KG1 (cell line): ENCODE results near the gene VGF.

Experiments
- DNase-seq: peaks from one replicate; lab custom pipeline; 2025; lab: John Stamatoyannopoulos, UW

VGF gene

DNA sequence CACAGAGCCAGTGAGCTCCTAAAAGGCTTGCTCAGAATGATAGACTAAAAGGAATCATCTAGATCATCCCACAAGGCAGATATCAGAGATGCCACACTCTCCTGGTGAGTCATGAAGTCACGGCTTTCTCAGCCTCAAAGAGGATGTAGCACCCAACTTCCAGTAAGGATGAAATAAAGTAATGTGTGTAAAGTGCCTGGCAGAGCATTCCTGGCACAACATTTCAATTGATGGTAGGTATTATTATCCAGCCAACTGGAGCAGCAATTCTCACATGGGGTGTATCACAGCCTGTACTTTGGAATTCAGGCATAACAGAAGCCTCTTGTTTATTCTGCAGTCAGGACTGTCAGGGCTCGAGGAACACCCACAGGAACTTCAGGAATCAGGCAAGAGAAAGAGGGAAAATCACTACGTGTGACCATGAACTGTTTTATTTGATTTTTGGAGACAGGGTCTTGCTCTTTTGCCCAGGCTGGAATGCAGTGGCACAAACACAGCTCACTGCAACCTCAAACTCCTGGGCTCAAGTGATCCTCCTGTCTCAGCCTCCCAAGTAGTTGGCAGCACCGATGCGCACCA is 20.0 kb upstream of the VGF start:
- DNase-seq, result no peak

DNA sequence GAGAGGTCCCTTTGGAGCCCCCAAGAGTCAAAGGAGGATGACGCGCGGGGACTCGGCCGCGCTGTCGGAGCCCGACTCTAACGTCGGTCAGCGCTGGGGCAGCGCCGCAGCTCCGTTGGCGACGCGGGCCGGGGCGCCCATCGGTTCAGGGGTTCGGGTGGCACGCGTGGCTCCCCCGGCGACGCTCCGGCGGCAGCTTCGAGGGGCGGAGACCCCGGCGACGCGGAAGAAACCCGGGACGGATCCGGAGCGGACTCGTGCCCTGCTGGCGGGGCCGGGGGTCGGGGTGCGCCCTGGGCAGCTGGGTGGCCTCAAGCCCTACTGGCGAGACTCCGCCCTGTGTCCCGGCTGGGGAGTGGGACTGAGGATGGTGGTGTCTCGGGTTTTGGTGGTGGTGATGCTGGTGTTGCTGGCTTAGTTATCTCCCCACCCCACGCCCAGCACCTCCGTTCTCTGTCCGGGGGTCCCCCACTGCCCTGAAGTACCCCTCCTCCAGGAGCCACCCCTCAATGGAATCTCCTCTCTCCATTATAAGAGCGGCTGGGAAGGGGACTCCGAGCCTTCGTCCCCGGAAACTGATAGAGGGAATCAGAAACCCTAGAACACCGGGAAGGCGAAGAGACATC is 14.9 kb upstream of the VGF start, which contains the start of gene NAT16:
NAT16 (minus strand) TSS at position 164 of the 626 bp plus-strand sequence. CDS start 5,486 bp downstream, outside the sequence.
- DNase-seq, result no peak

DNA sequence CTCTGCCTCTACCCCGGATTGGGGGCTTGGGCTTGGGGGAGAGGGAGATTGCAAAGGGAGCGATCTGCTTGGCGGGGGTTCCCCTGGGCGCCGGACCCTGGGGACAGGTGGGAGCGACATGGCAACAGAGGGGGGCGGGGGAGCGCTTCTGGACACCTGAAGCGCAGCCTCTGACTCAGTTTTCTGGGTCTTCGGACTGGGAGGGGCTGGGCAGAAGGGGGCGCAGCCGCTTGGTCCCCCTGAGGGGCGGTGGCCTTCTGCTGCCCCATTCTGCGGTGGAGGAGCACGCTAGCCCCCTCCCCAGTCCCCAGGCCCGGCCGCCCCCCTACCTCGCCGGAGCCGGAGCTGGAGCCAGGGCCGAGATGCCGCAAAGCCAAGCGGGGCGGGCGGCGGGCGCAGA is 14.3 kb upstream of the VGF start:
- no peak for DNase-seq

DNA sequence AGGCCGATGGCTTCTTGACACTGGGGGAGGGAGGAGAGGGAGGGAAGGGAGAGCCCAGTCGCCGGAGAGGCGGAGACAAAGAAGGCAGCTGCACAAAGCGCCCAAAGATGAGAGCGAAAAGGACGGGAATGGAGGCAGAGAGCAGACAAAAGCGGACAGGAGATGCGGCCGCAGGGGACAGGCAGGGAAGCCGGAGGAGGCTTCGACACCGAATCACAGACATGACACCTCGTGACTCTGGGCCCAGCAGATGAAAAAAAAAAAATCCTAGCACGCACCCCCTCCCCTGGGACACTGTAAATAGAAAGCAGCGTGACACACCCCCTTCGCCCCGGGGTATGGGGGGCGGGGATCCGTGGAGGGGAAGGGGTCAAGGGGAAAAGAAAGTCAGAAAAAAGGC is 13.7 kb upstream of the VGF start:
- no peak for DNase-seq

DNA sequence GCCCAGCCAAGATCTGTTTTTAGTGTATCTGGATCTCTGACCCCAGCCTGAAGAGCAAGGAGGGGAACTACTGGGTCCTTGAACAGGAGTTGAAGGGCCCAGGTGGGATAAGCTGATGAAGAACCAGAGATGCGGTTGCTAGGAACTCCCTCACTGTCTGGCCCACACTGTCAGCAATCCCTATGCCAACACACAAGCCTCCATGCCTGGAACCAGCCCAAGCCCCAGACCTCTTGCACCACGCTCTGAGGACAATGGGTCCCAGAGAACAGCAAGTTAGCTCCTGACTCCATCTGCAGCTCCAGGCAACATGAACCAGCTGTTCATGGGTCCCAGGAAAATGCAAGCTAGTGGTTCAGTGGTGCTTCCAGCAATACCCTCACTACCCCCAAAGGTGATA is 12.3 kb upstream of the VGF start:
- DNase-seq, result no peak

DNA sequence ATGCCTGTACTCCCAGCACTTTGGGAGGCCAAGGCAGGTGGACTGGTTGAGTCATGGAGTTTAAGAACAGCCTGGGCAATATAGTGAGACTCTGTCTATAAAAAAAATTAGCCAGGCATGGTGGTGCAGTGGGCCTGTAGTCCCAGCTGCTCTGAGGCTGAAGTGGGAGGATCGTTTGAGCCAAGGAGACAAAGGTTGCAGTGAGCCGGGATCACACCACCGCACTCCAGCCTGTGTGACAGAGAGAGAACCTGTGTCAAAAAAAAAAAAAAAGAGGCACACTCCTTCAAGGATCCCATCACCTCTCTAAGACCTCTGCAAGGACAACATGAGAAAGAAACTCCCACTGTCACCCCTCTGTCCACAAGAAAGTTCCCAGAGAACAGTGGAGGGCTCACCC is 10.3 kb upstream of the VGF start:
- DNase-seq, result no peak

DNA sequence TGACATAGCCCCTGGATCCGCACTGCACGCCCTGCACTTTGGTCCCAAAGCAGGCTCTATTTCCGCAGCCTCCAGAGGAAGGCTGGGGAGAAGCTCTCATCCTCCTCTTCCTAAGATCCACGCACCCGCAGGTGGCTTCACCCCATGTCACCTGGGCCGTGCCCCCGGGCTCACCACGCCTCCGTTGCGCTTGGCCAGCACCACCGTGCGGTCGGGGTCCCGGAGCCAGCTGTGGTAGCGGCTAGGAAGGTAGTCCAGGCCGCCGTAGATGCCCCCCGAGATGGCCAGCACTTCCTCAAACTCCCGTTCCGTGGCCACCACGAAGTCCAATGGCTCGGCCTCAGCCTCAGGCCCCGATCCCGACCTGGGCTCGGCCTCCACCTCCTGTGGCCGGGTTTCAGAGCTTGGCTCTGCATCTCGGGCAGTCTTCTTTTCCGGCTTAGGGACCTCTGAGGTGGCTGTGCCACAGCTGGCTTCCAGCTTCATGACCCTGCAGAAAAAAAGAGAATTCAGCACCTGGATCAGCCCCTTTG is 9.0 kb upstream of the VGF start:
- no peak for DNase-seq

DNA sequence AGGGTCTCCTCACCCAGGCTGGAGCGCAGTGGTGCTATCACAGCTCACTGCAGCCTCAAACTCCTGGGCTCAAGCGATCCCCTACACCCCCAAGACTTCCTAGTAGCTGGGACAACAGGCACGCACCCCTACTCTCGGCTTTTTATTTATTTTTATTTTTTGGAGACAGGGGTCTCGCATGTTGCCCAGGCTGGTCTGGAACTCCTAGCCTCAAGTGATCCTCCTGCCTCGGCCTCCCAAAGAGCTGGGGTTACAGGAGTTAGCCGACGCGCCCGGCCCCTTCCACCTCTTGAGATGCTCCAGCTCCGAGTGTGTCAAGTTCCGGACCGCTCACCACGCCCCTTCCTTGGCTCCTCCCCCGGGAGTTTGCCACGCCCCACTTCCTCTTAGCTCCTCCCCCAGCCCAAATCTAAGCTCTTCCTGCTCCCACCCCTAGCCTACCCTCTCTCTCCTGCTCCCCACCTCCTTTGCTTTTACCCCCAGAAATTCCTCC is 8.4 kb upstream of the VGF start:
- no peak for DNase-seq

DNA sequence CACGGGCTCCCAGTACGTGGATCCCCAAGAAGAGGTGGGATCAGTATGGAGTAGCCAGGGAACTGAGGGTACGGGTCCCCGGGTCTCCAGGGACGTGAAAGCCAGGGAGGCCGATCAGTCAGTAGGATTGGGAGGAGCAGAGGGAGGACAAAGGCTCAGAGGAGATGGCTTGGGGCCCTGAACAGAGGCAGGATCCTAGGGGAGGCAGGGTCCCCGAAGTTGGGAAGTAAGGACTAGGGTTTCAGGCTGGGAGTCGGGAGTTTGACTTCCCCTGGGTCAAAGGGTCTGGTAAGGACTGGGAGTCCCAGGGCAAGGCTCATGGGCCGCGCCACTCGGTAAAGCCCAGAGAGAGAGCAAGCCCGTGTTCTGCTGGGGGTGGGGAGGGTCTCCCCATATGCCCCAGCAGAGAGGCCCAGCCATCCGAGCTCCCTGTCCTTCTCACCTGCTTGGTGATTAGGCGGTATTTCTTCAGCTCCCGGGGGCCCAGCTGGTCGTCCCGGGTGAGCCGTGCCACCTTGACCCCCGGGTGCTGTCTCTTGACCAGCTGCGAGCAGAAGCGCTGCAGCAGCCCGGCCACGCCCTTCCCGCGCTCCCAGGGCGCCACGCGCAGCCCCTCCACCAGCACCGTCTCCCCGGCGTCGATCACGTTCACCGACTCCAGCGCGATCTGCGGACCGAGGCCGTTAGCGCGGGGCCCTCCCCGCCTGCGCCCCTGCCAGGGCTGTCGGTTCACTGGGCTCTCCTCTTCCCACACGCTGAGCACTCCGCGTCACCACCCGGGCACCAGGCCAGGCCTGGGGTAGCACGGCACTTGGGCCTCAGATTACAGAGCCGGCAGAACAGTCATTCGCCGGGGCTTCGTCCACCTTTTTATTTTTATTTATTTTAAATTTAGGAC is 7.7 kb upstream of the VGF start:
- DNase-seq, result no peak

DNA sequence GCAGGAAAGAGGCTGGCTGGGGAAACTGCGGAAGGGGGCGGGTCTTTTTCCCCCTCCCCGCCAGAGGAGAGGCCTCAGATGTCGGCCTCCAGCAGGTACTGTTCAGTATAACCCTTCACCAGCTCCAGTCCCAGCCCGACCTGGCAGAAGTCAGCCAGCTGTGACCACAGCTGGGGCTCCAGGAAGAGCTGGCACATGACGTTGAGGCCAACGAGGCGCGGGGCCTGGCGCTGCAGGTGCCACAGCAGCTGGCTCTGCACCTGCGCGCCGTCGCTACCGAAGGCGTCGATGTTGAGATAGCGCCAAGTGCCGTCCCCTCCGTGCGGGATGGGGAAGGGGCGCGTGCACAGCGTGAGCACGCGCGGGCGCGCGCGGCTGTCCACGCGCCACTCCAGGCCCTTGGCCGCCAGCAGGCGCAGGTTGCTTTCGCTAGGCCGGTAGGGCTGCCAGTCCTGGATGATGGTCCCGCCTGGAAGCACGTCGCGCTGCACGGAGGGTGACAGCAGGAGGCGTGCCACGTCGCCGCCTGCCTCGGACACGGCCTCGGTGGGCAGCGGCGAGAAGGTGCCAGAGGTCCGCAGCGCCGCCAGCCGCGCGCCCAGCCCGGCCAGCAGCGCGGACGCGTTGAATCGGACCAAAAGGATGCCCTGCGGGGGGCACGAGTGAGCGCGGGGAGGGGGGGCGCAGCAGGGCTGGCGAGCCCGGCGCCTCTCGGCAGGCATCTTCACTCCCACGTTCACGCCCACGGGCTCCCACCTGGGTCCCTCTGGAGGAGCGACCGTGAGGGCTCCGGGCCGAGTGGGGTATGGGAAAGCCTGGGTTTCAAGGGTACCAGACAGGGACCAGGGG is 6.9 kb upstream of the VGF start:
- no peak for DNase-seq

DNA sequence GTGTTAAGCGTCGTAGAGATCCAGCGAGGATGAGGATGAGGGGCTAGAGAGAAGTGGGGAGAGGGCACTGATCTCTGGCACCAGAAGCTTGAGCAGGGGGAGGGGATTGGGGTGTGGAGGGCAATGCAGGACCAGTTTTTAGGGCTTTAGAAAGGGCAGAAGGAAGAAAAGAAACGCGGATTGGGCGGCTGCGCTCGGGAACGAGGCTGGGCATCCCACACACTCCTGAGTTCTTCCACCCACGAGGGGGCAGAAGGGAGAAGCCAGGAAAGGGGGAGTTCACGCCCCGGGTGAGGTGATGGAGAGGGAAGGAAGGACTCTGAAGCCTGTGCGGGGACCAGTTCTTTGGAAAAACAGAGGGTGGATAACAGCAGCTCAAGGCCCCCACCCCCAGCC is 6.1 kb upstream of the VGF start:
- no peak for DNase-seq

DNA sequence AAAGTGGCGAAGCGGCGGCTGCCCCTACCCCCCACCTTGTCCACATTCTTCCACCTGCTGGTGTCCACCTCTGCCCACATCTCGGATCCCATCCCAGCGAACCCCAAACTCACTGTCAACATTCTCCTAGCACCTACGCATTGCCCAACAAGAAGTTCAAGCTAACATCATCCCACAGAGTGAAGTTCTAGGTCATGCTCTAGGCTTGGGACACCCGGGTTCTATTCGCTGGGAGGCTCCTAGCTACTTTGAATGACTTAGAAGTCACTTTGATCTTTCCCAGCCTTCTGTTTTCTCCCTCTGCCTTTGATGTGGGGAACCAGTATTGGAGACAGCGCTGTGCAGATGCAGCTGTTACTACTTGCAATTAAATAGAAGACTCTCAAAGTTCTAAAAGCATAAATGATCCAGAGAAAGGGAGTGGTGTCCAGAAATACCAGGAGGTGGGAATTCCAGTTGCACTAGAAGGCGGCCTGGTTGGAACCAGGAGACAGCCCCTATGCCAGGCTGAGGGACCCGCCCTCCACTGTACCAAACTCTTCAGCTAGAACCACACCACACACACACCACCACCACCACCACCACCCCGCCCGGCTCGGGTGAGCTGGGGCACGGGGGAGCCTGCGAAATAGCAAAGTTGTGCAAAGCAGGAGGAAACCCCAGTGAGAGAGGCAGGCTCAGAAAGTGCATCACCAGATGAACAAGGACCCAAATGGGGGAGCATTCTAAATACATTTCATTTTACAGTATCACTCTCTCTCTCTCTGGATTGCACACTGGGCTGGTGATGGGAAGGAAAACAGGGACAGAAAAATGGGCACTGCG is 5.5 kb upstream of the VGF start:
- no peak for DNase-seq

DNA sequence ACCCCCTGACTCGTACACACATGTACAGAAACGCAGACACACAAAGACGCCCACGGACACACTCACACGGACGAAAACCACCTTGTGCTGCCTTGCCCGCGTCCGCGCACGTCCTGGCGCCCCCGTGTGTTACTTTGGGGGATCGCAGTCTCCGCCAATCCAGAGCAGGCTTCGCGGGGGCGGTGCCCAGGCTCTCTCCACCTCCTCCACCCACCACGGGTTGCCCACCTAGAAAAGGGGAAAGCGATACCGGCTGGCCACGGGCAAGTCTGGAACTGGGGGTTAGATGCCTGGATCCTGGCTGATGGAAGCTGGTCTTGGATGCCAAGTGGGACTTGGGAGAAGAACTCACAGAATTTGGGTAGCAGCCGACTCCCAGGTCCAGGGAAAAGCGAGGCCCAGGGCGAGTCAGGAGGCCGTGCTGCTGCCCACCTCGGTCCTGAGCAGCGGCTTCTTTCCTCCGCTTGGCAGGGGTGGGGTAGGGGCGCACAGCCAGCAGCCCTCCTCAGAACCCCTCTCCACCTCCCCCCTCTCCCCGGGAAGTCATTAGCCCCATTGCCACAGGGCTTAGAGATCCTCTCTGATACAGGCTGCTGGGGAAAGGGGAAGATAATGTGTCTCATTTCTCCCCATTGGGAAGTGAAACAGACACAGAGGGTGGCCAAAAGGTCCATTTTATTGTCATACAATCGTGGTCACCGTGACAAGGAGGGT is 4.6 kb upstream of the VGF start:
- no peak for DNase-seq

DNA sequence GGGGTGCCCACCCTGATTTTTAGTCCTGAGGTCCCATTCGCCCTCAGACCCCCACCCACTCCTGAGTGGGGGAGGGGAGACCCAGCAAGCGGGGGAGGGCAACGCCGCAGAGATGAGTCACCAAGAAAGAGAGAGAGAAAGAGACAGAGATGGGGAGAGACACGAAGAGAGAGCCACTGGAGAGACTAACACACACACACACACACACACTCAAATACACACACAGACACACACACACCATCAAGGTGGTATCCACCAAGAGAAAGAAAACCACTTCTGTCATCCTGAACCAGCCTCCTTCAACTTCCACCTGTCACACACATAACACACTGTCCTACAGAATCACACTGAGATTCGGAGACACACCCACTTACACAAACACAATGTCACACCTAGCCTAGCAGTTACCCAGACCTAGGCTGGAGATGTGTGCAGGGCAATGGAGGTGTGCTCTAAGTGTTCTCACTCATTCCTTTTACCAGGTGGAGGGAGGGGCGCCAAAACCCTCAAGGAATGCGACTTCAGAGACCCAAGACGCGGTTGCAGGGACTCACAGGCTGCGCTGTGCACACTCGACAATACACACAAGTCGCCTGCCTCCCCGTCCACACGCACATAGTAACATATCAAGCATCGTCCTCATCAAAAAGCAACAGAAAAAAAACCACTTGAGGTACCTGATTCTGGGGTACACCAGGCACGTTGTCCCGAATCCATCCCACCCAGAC is 3.9 kb upstream of the VGF start:
- no peak for DNase-seq

DNA sequence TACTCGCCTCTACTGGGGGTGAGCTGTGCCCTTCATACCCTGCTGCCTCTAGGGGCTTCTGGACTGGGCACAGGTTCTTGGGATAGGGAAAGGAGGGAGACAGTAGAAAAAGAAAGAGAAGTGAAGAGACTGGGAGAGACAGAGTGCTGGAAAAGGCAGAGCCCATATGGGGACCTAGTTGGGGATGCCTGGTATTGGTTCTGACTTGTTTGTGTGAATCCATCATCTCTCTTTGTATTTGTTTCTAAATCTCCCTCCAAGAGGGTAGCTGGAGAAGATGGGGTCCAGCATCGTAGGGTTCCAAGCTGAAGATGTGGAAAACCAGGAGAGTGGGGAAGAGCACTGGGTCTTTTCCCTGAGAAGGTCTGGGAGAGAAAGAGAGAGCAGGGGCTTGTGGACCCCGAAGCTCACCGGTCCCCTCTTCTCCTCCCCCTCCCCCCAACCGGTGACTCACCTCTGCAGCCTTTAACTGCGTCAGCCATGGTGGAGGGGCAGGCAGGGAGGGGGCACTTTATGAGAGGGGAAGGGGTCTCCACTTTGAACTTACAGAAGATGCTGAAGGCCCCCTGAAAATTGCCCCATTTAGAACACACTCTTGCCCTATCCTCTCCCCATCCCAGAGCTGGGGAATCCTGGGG is 3.2 kb upstream of the VGF start:
- no peak for DNase-seq

DNA sequence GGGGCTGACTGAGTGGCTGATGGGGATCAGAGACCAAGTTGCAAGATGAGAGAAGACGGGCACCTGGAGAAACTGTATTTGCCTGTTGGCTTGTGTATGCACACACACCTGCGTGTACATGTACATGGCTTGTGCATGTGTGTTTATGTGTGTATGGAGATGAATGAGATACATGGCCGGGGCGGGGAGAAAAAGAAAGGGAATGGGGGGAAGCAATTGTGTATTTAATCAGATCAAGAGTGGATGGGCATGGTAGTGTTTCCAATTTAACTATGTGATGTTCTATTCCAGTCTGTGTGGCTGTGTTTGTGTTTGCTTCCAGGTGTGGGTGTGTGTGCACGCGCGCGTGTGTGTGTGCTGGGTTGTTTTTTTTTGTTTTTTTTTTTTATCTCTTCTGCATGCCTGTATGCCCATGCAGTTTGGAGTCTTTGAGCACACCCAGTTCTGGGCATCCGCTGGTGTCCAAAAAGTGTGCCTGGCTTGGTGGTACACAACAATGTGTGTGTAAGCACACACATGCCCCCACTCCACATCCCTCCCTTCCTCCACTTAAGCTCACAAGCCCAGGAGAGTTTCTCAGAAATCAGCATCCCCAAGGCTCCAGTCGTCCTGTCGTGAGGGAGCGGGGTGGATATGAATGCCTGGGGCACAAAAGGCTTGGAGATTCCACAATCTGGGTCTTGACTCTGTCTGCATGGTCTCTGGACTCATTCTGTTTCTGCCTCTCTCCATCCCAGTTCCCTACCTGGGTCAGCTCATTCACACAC is 2.5 kb upstream of the VGF start:
- no peak for DNase-seq

DNA sequence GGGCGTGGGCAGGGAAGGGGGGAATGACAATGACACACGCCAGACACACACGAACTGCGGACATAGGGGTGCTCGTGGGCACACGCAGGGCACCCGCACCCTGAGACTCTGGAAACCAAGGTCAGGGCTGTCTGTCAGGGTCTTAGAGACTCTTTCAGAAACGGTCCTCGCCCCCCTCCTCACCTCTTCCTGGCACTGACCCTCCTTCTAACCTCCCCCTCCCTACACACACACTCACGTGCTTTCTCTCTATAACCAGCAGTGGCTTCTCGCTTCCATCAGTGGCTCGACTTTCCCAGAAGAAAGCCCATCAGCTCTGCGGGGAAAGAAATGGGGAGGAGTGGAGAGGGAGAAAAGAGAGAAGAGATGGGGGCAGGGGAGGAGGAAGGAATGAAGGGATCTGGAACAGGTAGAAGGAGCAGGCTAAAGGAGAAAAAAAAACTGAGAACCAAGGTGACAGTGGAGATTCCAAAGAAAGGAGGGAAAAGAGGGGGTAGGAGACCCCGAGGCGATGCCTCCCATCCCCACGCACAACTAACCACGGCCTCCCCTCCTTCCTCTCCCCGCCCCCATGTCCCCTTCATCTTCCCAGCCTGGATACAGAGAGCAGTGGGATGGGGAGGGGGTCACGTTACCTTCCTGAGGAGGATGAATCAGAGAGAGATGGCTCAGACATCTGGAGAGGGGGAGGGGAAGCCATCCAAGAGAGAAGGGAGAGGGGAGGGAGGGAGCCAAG is 1.7 kb upstream of the VGF start:
- DNase-seq, result no peak

DNA sequence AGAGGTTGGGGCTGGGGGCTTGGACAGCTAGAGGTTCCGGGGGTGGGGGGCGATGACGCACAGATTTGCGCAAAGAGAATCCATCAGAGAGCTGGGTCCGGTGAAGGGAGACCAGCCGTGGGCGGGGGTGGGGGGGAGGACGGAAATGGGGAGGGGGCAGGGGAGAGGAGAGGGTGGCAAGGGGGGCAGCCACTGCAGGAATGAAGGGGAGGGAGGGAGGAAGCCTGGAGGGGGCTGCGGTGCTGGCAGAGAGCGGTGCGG is 1.2 kb upstream of the VGF start:
- DNase-seq, result no peak
